GM19467 (cell line): Measurements from ENCODE around the gene CPXM2.

ENCODE experiments used
- ATAC-seq: cut with Tn5 transposase; IDR thresholded peaks from one replicate; pipeline ENCODE4 v1.9.1; 2021; ENCODE audit warnings: mild to moderate bottlenecking, moderate library complexity; ENCODE audit not compliant: unreplicated experiment

Gene CPXM2

DNA sequence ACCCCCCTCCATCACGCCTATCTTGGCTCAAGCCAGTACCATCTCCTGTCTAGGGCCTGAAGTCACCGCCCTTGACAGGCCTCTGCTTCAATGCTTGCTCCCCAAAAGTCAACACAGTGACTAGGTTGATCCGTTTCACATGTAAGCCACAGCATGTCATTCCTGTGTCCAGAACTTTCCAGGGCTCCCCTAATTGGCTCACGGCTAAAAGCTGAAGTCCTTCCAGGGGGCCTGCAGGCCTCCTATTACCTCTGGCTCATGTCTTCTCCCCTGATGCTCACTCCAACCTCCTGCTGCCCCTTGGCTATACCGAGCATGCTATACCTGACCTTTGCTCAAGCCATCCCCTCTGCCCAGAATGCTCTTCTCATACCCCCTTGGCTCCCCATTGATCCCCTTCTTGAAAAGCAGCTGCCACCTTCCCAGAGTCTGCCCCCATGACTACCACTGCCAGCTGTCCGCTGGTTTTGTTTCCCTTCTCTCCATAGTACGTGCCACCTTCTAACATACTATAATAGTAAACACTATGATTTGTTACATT, 39.1 kb downstream of the CPXM2 start:
- ATAC-seq, result no peak

- peak; percentile 56 for ATAC-seq
Measured at GRCh38 chr10:123848564-123849457, 42.8 kb downstream of the CPXM2 start.

DNA sequence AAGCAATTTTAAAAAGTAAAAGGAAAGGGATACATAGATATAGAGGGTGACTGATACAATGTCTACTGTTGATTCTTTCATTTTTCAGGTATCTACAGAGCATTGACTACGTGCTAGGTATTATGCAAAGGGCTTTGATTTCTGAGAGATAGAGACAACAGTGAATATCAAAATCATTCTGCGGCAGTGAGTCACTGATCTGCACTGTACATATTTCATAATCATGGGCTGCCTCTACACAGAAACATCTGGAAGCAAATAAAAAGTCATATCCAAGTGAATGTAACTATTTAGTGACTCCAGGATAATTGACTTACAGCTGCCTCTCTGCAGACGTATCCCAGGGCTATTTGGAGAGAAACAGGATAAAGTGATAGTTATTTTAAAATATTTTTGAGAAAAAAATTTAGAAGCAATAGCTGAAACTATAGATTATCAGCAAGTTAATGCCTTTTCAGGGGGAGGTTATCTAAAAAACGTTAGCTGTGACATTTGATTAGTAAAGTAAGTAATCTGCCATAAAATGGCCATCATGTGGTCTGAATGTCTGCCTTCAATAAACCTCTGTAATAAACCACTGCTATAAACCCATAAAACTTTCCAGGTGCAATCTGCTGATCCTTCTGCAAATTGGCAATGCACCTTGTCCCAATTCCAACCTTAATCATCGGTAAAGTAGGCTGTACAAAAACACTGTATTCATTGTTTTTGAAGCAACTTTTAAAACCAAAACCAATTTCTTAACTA, 43.7 kb downstream of the CPXM2 start:
- ATAC-seq, result no peak

GRCh38 chr10:123843835-123844234, 47.8 kb downstream of the CPXM2 start:
- no peak for ATAC-seq

- ATAC-seq, result no peak
Measured at GRCh38 chr10:123842692-123843385, 48.8 kb downstream of the CPXM2 start.

GRCh38 chr10:123841560-123841959, 50.0 kb downstream of the CPXM2 start:
- ATAC-seq, result no peak

- no peak for ATAC-seq
Measured at GRCh38 chr10:123841115-123841514, 50.5 kb downstream of the CPXM2 start.

GRCh38 chr10:123840714-123841113, 50.9 kb downstream of the CPXM2 start:
- ATAC-seq, result no peak

DNA sequence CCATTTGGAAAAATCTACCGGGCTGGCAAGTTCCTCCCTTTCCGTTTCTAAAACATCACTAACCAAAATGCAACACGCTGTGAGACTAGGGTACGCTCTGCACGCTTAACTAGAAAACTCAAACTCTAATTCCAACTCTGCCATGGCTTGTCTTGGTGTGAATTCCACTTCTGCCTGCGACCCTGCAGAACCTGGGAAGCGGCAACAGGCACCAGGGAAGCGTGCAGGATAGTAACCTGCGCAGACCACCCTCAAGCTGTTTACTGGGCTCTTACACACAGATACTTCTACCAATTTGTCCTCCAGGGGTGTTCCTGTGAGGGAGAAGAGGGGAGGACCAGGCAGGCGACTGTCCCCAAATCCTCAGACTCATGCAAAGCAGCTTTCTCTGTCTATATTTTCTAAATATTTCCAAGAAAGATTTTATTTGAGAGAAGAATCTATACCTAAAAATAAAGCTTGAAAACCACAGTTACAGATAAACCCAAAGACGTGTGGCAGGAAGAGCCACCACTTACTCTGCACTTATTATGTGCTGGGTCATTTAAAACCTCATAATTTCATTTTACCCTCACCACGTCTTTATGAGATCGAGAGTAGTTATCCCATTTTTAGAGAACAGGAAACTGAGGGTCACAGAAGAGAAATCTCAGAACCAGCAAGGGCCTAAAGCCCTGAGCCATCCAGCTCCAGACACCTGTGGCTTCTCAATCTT, 52.9 kb downstream of the CPXM2 start:
- ATAC-seq, result no peak

- no peak for ATAC-seq
Measured at GRCh38 chr10:123837756-123838155, 53.9 kb downstream of the CPXM2 start.

GRCh38 chr10:123836418-123837145, 55.0 kb downstream of the CPXM2 start:
- ATAC-seq, result no peak

DNA sequence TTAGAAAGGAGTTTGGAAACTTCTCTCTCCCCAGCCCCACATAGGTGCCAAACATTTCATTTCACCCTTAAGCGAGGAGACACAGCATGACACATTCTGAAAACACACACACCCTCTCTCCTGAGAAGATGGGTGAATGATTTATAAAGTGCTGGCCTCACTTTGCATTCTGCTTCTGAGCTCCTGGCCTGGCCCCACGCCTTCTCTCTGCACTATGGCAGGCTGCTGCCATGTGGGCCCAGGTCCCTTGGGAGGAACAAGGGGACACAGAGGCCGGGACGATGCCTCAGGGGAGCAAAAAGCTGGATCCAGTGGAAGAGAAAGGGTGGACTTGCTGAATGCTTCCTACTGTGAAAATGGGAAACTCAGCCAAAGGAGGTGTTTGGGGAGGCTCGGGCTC, 56.0 kb downstream of the CPXM2 start:
- ATAC-seq, result peak; percentile 98

GRCh38 chr10:123833170-123833850, 58.3 kb downstream of the CPXM2 start:
- ATAC-seq, result no peak

- no peak for ATAC-seq
Measured at GRCh38 chr10:123831259-123831658, 60.3 kb downstream of the CPXM2 start.

DNA sequence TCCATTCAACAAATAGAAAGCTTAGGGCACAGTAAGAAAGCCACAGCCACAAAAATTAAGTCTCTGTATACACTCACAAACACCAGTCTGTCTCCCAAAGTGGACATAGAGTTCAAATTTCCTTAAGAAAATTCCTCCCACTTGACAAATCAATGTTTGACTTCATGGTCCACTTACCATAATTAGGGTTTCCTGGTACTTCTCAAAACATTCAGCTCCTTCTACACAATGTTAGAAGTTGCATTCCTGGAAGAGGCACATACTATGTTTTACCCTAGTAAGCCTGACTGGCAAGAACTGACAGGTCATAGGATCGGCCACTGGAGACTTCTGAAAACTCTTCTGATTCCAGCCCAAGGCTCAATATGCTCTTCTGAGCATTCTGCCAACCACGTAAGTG, 70.5 kb downstream of the CPXM2 start:
- ATAC-seq, result no peak

DNA sequence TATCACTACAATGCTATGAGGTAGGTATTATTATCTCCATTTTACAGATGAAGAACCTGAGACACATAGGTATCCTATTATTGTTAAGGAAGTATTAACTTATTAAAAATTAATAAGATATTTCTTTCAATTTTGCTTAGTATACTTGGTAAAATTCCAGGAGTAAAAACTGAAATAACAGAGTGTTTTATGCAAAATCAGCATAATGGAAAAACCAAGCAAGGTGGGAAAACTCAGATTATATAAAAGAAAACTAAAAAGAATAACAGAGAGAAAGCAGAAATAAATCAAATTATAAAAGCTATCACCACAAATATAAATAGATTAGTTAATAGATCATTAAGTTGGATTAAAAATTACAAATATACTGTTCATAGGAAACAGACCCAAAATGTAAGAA, 82.0 kb downstream of the CPXM2 start:
- no peak for ATAC-seq

- no peak for ATAC-seq
Measured at GRCh38 chr10:123808906-123809305, 82.7 kb downstream of the CPXM2 start.

GRCh38 chr10:123808286-123808685, 83.3 kb downstream of the CPXM2 start:
- ATAC-seq, result no peak

- no peak for ATAC-seq
Measured at GRCh38 chr10:123807444-123808035, 84.1 kb downstream of the CPXM2 start.
